SK-N-SH treated with all-trans-retinoic acid at 6 μM for 48 hours (cell line): ENCODE measurements around the gene TUBB6.

Source experiments
- ATAC-seq: fragments of 200-7000 bp; cut with Tn5 transposase; 3 replicates; pipeline ENCODE4 v1.9.1; 2020; ENCODE audit warnings: mild to moderate bottlenecking, moderate library complexity
- ARNTL ChIP-seq: fragments of 450-650 bp; formaldehyde crosslinking; IDR thresholded peaks from 2 replicates; pipeline ENCODE4 v1.5.0; 2020; ENCODE audit warnings: low read depth, mild to moderate bottlenecking, moderate library complexity, borderline replicate concordance
- BACH2 ChIP-seq: fragments of 250-450 bp; sonication (Bioruptor Pico); IDR thresholded peaks from 2 replicates; pipeline ENCODE4 v1.9.0; 2021; ENCODE audit warnings: mild to moderate bottlenecking, borderline replicate concordance
- CREB5 ChIP-seq: fragments of 250-450 bp; sonication (Bioruptor Pico); IDR thresholded peaks from 2 replicates; pipeline ENCODE4 v1.5.1; 2020; ENCODE audit warnings: low read depth, mild to moderate bottlenecking, moderate library complexity
- ESRRG ChIP-seq: fragments of 250-450 bp; sonication (Bioruptor Pico); IDR thresholded peaks from 2 replicates; pipeline ENCODE4 v1.6.1; 2021; ENCODE audit warnings: mild to moderate bottlenecking
- GLIS3 ChIP-seq: fragments of 250-450 bp; sonication (Bioruptor Pico); IDR thresholded peaks from 2 replicates; pipeline ENCODE4 v1.5.0; 2020; ENCODE audit warnings: mild to moderate bottlenecking, moderate library complexity
- ISL1 ChIP-seq: fragments of 250-450 bp; sonication (Bioruptor Pico); IDR thresholded peaks from 2 replicates; pipeline ENCODE4 v2.1.2; 2022; ENCODE audit warnings: mild to moderate bottlenecking, moderate library complexity
- OSR1 ChIP-seq: fragments of 250-450 bp; sonication (Bioruptor Pico); IDR thresholded peaks from 2 replicates; pipeline ENCODE4 v1.8.0; 2022; ENCODE audit warnings: moderate library complexity, mild to moderate bottlenecking, inconsistent platforms
- PATZ1 ChIP-seq: fragments of 250-450 bp; sonication (Bioruptor Pico); IDR thresholded peaks from 2 replicates; pipeline ENCODE4 v1.8.0; 2020; ENCODE audit warnings: mild to moderate bottlenecking, moderate library complexity, borderline replicate concordance
- POU6F1 ChIP-seq: fragments of 250-450 bp; sonication (Bioruptor Pico); IDR thresholded peaks from 2 replicates; pipeline ENCODE4 v1.8.0; 2021; ENCODE audit warnings: low read depth, mild to moderate bottlenecking, moderate library complexity, borderline replicate concordance
- PPARA ChIP-seq: fragments of 250-450 bp; sonication (Bioruptor Pico); IDR thresholded peaks from 2 replicates; pipeline ENCODE4 v1.5.0; 2020; ENCODE audit warnings: mild to moderate bottlenecking, borderline replicate concordance
- RARB ChIP-seq: fragments of 250-450 bp; sonication (Bioruptor Pico); IDR thresholded peaks from 2 replicates; pipeline ENCODE4 v1.8.0; 2021; ENCODE audit warnings: mild to moderate bottlenecking, moderate library complexity
- SNAI2 ChIP-seq: fragments of 250-450 bp; sonication (Bioruptor Pico); IDR thresholded peaks from 2 replicates; pipeline ENCODE4 v1.5.0; 2020; ENCODE audit warnings: mild to moderate bottlenecking, moderate library complexity
- TCF4 ChIP-seq: fragments of 250-450 bp; sonication (Bioruptor Pico); IDR thresholded peaks from 2 replicates; pipeline ENCODE4 v1.8.0; 2021; ENCODE audit warnings: mild to moderate bottlenecking, moderate library complexity, borderline replicate concordance
- TOX ChIP-seq: fragments of 250-450 bp; sonication (Bioruptor Pico); IDR thresholded peaks from 2 replicates; pipeline ENCODE4 v1.8.0; 2021; ENCODE audit warnings: mild to moderate bottlenecking, moderate library complexity, borderline replicate concordance
- ZC3H10 ChIP-seq: fragments of 250-450 bp; sonication (Bioruptor Pico); IDR thresholded peaks from 2 replicates; pipeline ENCODE4 v1.5.1; 2021; ENCODE audit warnings: mild to moderate bottlenecking, moderate library complexity
- ZFP30 ChIP-seq: fragments of 450-650 bp; formaldehyde crosslinking; IDR thresholded peaks from 2 replicates; pipeline ENCODE4 v1.5.0; 2022; ENCODE audit warnings: mild to moderate bottlenecking, moderate library complexity
- ZNF565 ChIP-seq: fragments of 450-650 bp; formaldehyde crosslinking; conservative IDR thresholded peaks from 2 replicates; pipeline ENCODE4 v1.5.0; 2020; ENCODE audit warnings: low read depth, mild to moderate bottlenecking, moderate library complexity
- ZNF70 ChIP-seq: fragments of 450-650 bp; formaldehyde crosslinking; IDR thresholded peaks from 2 replicates; pipeline ENCODE4 v1.5.0; 2020; ENCODE audit warnings: mild to moderate bottlenecking, moderate library complexity
- TF ChIP-seq, protein P1 (sequence below): fragments of 250-450 bp; sonication (Bioruptor Pico); IDR thresholded peaks from 2 replicates; pipeline ENCODE4 v1.5.0; 2020; ENCODE audit warnings: mild to moderate bottlenecking, moderate library complexity

Gene TUBB6

DNA sequence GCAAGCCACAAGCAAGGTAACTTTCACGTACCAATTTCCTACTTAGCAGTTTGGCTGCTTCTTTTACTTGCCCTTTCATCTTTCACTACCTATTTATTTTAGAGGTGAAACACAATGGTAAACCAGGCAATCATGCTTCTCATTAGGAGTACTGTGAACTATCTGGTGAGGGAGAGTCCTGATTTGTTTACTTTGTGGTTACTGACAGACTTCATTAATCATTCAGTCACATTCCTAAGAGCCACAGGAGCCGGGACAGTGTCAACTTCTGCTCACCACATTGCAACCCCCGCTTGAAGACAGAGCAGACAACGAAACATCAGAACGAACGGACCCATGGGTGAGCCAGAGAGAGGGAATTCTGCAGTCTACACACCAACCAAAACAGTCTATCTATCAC, 28.8 kb downstream of the TUBB6 start:
- ATAC-seq = no peak
- TF ChIP-seq ZC3H10 (CRISPR knock-in tag) = no peak
- no peak for TF ChIP-seq ISL1 (CRISPR knock-in tag)
- TF ChIP-seq POU6F1 (CRISPR knock-in tag) = no peak
- no peak for TF ChIP-seq TCF4 (CRISPR knock-in tag)
- no peak for TF ChIP-seq OSR1
- TF ChIP-seq PPARA (CRISPR knock-in tag) = no peak
- TF ChIP-seq PATZ1 = no peak
- TF ChIP-seq SNAI2 = no peak
- TF ChIP-seq ESRRG (CRISPR knock-in tag) = no peak
- TF ChIP-seq CREB5 (CRISPR knock-in tag) = no peak
- no peak for TF ChIP-seq ZFP30 (CRISPR knock-in tag)
- no peak for TF ChIP-seq GLIS3 (CRISPR knock-in tag)
- TF ChIP-seq ARNTL (CRISPR knock-in tag) = no peak

DNA sequence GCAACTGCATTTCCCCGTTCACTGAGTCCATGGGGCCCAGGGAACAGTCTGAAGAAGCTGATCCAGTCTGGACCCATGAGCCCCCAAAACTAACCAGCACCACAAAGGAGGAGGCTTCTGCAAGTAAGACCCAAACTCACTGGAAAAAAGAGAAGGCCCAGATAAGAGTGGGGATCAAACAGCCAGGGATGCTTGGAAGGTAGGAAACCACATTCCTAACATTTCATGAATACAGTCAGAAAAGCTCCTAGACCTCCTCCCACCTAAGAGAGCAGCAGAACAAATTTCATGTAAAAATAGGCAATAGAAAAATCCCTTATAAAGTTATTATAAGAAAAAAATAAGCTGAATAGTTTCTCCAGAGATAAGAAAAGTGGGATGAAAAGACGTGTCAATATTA, 30.3 kb downstream of the TUBB6 start:
- TF ChIP-seq BACH2 (no peak), ISL1 (CRISPR knock-in tag) (no peak), ZNF565 (no peak)
- ATAC-seq = no peak

- ATAC-seq = no peak
- TF ChIP-seq OSR1 (no peak), ESRRG (CRISPR knock-in tag) (no peak), ISL1 (CRISPR knock-in tag) (no peak), POU6F1 (CRISPR knock-in tag) (no peak), PATZ1 (no peak), TOX (CRISPR knock-in tag) (no peak), RARB (CRISPR knock-in tag) (no peak), ZNF70 (CRISPR knock-in tag) (no peak)
- TF ChIP-seq, protein P1, sequence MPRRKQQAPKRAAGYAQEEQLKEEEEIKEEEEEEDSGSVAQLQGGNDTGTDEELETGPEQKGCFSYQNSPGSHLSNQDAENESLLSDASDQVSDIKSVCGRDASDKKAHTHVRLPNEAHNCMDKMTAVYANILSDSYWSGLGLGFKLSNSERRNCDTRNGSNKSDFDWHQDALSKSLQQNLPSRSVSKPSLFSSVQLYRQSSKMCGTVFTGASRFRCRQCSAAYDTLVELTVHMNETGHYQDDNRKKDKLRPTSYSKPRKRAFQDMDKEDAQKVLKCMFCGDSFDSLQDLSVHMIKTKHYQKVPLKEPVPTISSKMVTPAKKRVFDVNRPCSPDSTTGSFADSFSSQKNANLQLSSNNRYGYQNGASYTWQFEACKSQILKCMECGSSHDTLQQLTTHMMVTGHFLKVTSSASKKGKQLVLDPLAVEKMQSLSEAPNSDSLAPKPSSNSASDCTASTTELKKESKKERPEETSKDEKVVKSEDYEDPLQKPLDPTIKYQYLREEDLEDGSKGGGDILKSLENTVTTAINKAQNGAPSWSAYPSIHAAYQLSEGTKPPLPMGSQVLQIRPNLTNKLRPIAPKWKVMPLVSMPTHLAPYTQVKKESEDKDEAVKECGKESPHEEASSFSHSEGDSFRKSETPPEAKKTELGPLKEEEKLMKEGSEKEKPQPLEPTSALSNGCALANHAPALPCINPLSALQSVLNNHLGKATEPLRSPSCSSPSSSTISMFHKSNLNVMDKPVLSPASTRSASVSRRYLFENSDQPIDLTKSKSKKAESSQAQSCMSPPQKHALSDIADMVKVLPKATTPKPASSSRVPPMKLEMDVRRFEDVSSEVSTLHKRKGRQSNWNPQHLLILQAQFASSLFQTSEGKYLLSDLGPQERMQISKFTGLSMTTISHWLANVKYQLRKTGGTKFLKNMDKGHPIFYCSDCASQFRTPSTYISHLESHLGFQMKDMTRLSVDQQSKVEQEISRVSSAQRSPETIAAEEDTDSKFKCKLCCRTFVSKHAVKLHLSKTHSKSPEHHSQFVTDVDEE = no peak
These were observed 33.1 kb downstream of the TUBB6 start for GRCh38 chr18:12340945-12341660.
